Renal cortex interstitium (tissue), 15 donors: ENCODE results near the gene DYRK1A. TPM values are rescaled to one million over a fixed set of nuclear protein-coding genes. Genes with fewer than 3 reads are reported as not detected.
"Not testable (repeated sequence)": the region's sequence is repeated elsewhere in the genome, so short reads cannot be mapped to it uniquely, and the experiment has no call there.

Experiments
- DNase-seq, 11 donors: peaks; one replicate each; pipeline ENCODE4 v3.0.0-alpha.2; 2013; ENCODE audit warnings: low read depth in 9 of 11, low spot score in 4 of 11; ENCODE audit errors: extremely low read depth in 1 of 11
- long read RNA-seq, 16 experiments: transcript quantifications; one replicate each; lab custom pipeline, GENCODE V29; 2026
- polyA plus RNA-seq, 3 donors: library from polyadenylated mRNA; unstranded; fragments of 120-200 nt; gene quantifications; one replicate each; pipeline ENCODE4 v1.2.1, GENCODE V29; 2013; ENCODE audit not compliant: insufficient read length in 3 of 3

The DYRK1A gene
- 10 to 100 TPM; 63.1 to 76.2 (median 67.2) TPM for polyA plus RNA-seq
- long read RNA-seq, donor 1, full-length matches to known transcripts = 6 of 6 reads
- long read RNA-seq, donor 1, partial matches to known transcripts = 0 of 6 reads
- long read RNA-seq, donor 1, other reads (novel, unspliced or antisense) = 0 of 6 reads
- long read RNA-seq, donor 2, full-length matches to known transcripts = 3 of 3 reads
- long read RNA-seq, donor 2, partial matches to known transcripts = 0 of 3 reads
- long read RNA-seq, donor 2, other reads (novel, unspliced or antisense) = 0 of 3 reads
- long read RNA-seq, donor 3, full-length matches to known transcripts = 11 of 11 reads
- long read RNA-seq, donor 3, partial matches to known transcripts = 0 of 11 reads
- long read RNA-seq, donor 3, other reads (novel, unspliced or antisense) = 0 of 11 reads
- long read RNA-seq, donor 4, full-length matches to known transcripts = 7 of 7 reads
- long read RNA-seq, donor 4, partial matches to known transcripts = 0 of 7 reads
- long read RNA-seq, donor 4, other reads (novel, unspliced or antisense) = 0 of 7 reads
- long read RNA-seq, donor 5, full-length matches to known transcripts = 17 of 17 reads
- long read RNA-seq, donor 5, partial matches to known transcripts = 0 of 17 reads
- long read RNA-seq, donor 5, other reads (novel, unspliced or antisense) = 0 of 17 reads
- long read RNA-seq, donor 6, full-length matches to known transcripts = 10 of 10 reads
- long read RNA-seq, donor 6, partial matches to known transcripts = 0 of 10 reads
- long read RNA-seq, donor 6, other reads (novel, unspliced or antisense) = 0 of 10 reads
- long read RNA-seq, donor 7, full-length matches to known transcripts = 5 of 5 reads
- long read RNA-seq, donor 7, partial matches to known transcripts = 0 of 5 reads
- long read RNA-seq, donor 7, other reads (novel, unspliced or antisense) = 0 of 5 reads
- long read RNA-seq, donor 8, full-length matches to known transcripts = 12 of 12 reads
- long read RNA-seq, donor 8, partial matches to known transcripts = 0 of 12 reads
- long read RNA-seq, donor 8, other reads (novel, unspliced or antisense) = 0 of 12 reads
- long read RNA-seq, donor 9, full-length matches to known transcripts = 5 of 5 reads
- long read RNA-seq, donor 9, partial matches to known transcripts = 0 of 5 reads
- long read RNA-seq, donor 9, other reads (novel, unspliced or antisense) = 0 of 5 reads
- long read RNA-seq, donor 10, full-length matches to known transcripts = 5 of 5 reads
- long read RNA-seq, donor 10, partial matches to known transcripts = 0 of 5 reads
- long read RNA-seq, donor 10, other reads (novel, unspliced or antisense) = 0 of 5 reads
- long read RNA-seq, donor 11, full-length matches to known transcripts = 8 of 8 reads
- long read RNA-seq, donor 11, partial matches to known transcripts = 0 of 8 reads
- long read RNA-seq, donor 11, other reads (novel, unspliced or antisense) = 0 of 8 reads
- long read RNA-seq, donor 12, full-length matches to known transcripts = 6 of 6 reads
- long read RNA-seq, donor 12, partial matches to known transcripts = 0 of 6 reads
- long read RNA-seq, donor 12, other reads (novel, unspliced or antisense) = 0 of 6 reads
- long read RNA-seq, donor 13, full-length matches to known transcripts = 10 of 10 reads
- long read RNA-seq, donor 13, partial matches to known transcripts = 0 of 10 reads
- long read RNA-seq, donor 13, other reads (novel, unspliced or antisense) = 0 of 10 reads
- long read RNA-seq, donor 14, full-length matches to known transcripts = 5 of 5 reads
- long read RNA-seq, donor 14, partial matches to known transcripts = 0 of 5 reads
- long read RNA-seq, donor 14, other reads (novel, unspliced or antisense) = 0 of 5 reads
- long read RNA-seq, donor 15, full-length matches to known transcripts = 5 of 5 reads
- long read RNA-seq, donor 15, partial matches to known transcripts = 0 of 5 reads
- long read RNA-seq, donor 15, other reads (novel, unspliced or antisense) = 0 of 5 reads
- long read RNA-seq, donor 16, full-length matches to known transcripts = 19 of 19 reads
- long read RNA-seq, donor 16, partial matches to known transcripts = 0 of 19 reads
- long read RNA-seq, donor 16, other reads (novel, unspliced or antisense) = 0 of 19 reads

- peak; percentile 98 to 100 (median 99) for DNase-seq
Observed at GRCh38 chr21:37366482-37367316, at the start of gene DYRK1A. DYRK1A (plus strand) TSS chr21:37366773; CDS start chr21:37420375, 53,602 bp downstream.

GRCh38 chr21:37319551-37319950 lies 47.0 kb upstream of the DYRK1A start:
- DNase-seq = no peak

- no peak for DNase-seq
Observed at GRCh38 chr21:37322084-37322483, 44.5 kb upstream of the DYRK1A start.

GRCh38 chr21:37324558-37324957 lies 42.0 kb upstream of the DYRK1A start:
- DNase-seq = no peak

- not testable (repeated sequence) for DNase-seq
Observed at GRCh38 chr21:37328147-37328546, 38.4 kb upstream of the DYRK1A start.

- DNase-seq = no peak
Observed at GRCh38 chr21:37331411-37331810, 35.2 kb upstream of the DYRK1A start.

GRCh38 chr21:37335053-37335452 lies 31.5 kb upstream of the DYRK1A start:
- no peak for DNase-seq

- DNase-seq = no peak
Observed at GRCh38 chr21:37337179-37337578, 29.4 kb upstream of the DYRK1A start.

GRCh38 chr21:37337831-37338230 lies 28.7 kb upstream of the DYRK1A start:
- DNase-seq = no peak

GRCh38 chr21:37338671-37339551 lies 27.7 kb upstream of the DYRK1A start:
- DNase-seq = peak in 6 of 11 donors; percentile 12 to 32 (median 22)

- DNase-seq = peak in 7 of 11 donors; percentile 13 to 58 (median 30)
Observed at GRCh38 chr21:37339552-37339939, 27.0 kb upstream of the DYRK1A start.

GRCh38 chr21:37341254-37341960 lies 25.2 kb upstream of the DYRK1A start:
- no peak for DNase-seq

- DNase-seq = no peak
Observed at GRCh38 chr21:37342046-37342632, 24.4 kb upstream of the DYRK1A start.

- DNase-seq = no peak
Observed at GRCh38 chr21:37346841-37347430, 19.6 kb upstream of the DYRK1A start.
